HG03378 (cell line): ENCODE results near the gene PTK6.

Experiments
- ATAC-seq: cut with Tn5 transposase; IDR thresholded peaks from one replicate; pipeline ENCODE4 v1.9.1; 2021; ENCODE audit warnings: mild to moderate bottlenecking, moderate library complexity; ENCODE audit not compliant: unreplicated experiment

Gene PTK6

GRCh38 chr20:63532449-63532971 lies 4.7 kb downstream of the PTK6 start:
- ATAC-seq: no peak

- ATAC-seq: no peak
Measured at GRCh38 chr20:63531686-63532448, 5.3 kb downstream of the PTK6 start.

- no peak for ATAC-seq
Measured at GRCh38 chr20:63530788-63531160, 6.4 kb downstream of the PTK6 start.

- ATAC-seq: no peak
Measured at GRCh38 chr20:63529861-63530787, 7.1 kb downstream of the PTK6 start.

GRCh38 chr20:63529180-63529860 lies 7.9 kb downstream of the PTK6 start:
- no peak for ATAC-seq

GRCh38 chr20:63527184-63527583 lies 10.0 kb downstream of the PTK6 start:
- ATAC-seq: no peak

GRCh38 chr20:63525971-63526370 lies 11.2 kb downstream of the PTK6 start:
- ATAC-seq: no peak

- no peak for ATAC-seq
Measured at GRCh38 chr20:63525185-63525584, 12.0 kb downstream of the PTK6 start.

GRCh38 chr20:63522981-63523611 lies 14.1 kb downstream of the PTK6 start:
- ATAC-seq: no peak

GRCh38 chr20:63522091-63522868 lies 14.9 kb downstream of the PTK6 start:
- no peak for ATAC-seq

- ATAC-seq: no peak
Measured at GRCh38 chr20:63521602-63522001, 15.6 kb downstream of the PTK6 start.

- ATAC-seq: no peak
Measured at GRCh38 chr20:63520934-63521601, 16.1 kb downstream of the PTK6 start.

- ATAC-seq: no peak
Measured at GRCh38 chr20:63520504-63520933, 16.7 kb downstream of the PTK6 start, which contains the start of gene PPDPF. Gene PPDPF, plus strand, starts transcription at chr20:63520765. Its CDS starts 544 bp downstream, at chr20:63521309.

GRCh38 chr20:63519668-63520503 lies 17.3 kb downstream of the PTK6 start:
- ATAC-seq: no peak

- ATAC-seq: no peak
Measured at GRCh38 chr20:63518946-63519667, 18.1 kb downstream of the PTK6 start.

GRCh38 chr20:63518351-63518861 lies 18.8 kb downstream of the PTK6 start:
- ATAC-seq: no peak
